Hematopoietic multipotent progenitor cell treated with erythropoietin and hydrocortisone succinate and interleukin-3 and kit ligand, for 8 days (in vitro differentiated cells): Measurements from ENCODE around the gene PDE11A.
"Not testable (repeated sequence)": the region's sequence is repeated elsewhere in the genome, so short reads cannot be mapped to it uniquely, and the experiment has no call there.

ENCODE experiments used
- DNase-seq: peaks from one replicate; pipeline ENCODE4 v3.0.0-alpha.2; 2015

The PDE11A gene

GRCh38 chr2:177881008-177881747 is 191.4 kb downstream of the PDE11A start:
- no peak for DNase-seq

GRCh38 chr2:177880285-177880684 is 192.3 kb downstream of the PDE11A start:
- no peak for DNase-seq

DNA sequence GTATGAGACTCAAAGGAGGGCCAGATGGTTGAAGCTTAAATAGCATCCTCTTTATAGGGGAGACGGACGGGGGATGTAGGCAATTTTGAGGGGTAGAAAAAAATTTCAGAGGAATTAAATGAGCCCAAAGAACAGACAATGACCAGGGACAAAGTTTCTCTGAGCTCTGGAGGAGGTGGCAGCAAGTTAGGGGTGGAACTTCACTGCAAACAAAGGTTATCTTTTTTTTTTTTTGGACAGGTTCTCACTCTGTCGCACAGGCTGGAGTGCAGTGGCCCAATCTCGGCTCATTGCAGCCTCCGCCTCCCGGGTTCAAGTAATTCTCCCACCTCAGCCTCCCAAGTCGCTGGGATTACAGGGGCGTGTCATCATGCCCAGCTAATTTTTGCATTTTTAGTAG is 195.6 kb downstream of the PDE11A start:
- no peak for DNase-seq

DNA sequence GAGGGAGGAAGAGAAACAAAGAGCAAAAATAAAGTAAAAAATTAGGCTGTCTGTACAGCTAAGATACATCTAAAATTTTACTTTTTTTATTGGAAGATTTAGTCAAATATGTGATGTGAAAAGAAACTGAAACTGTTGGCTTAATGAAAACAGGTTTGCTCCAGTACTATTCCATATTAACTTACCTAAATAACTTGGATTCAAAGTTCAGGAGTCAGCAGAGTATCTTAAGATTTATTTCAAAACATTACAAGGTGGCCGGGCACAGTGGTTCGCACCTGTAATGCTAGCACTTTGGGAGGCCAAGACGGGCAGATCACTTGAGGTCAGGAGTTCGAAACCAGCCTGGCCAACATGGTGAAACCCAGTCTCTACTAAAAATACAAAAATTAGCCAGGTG is 197.9 kb downstream of the PDE11A start:
- DNase-seq = no peak

- DNase-seq = no peak
Measured at GRCh38 chr2:177873915-177874314, 198.7 kb downstream of the PDE11A start.

GRCh38 chr2:177872286-177872685 is 200.3 kb downstream of the PDE11A start:
- DNase-seq = no peak

DNA sequence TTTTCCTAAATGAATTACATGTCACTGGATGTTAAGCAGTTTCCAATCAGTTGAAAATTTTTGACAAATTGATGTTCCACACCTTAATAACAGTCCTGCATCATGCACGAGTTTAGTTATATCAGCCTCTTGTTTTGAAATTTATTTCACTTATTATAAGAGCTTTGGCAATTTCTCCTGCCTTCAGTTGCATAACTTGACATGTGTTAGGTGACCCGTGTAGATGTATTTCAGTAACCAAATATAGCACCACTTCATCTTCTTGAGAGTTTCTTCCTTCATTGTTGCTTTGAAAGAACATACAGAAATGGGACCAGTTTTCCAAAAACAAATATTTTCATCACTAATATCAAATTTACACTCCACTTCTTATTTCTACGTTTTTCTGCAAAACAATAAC is 202.7 kb downstream of the PDE11A start:
- DNase-seq = no peak

GRCh38 chr2:177869209-177869608 is 203.4 kb downstream of the PDE11A start:
- DNase-seq = no peak

- no peak for DNase-seq
Measured at GRCh38 chr2:177868806-177869205, 203.8 kb downstream of the PDE11A start.

DNA sequence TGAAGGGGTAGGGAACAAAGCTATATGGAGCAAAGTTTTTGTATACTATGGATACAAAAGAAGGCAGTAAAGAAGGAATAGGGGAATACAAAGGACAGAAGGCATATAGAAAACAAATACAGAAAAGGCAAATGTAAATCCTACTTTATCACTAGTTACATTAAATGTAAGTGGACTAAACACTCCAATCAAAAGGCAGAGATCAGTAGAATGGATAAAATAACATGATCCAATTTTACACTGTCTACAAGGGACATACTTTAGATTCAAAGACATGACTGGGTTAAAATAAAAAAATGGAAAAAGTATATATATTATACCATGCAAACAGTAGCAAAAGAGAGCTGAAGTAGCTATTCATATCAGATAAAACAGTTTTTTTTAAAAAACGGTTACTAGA is 215.0 kb downstream of the PDE11A start:
- DNase-seq = no peak

GRCh38 chr2:177852389-177852788 is 220.2 kb downstream of the PDE11A start:
- DNase-seq = no peak

DNA sequence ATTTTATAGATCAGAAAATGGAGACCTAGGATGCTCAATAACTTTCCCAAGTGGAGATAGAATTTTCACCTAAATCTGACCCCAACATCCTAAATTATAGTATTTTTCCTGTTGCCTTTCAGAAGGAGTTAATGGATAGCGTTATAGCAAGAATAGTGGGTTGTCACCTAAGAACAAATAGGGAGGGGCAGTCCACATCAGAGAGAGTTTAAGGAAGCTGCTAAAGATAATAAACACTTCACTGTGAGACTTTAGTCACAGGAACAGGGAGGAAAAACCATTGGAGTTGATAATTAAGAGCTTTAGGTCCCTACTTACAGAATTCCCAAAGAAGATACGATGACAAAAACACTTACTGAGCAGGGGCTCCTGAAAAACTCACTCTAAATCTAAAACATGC is 229.4 kb downstream of the PDE11A start:
- no peak for DNase-seq

- no peak for DNase-seq
Measured at GRCh38 chr2:177842243-177842642, 230.3 kb downstream of the PDE11A start.

DNA sequence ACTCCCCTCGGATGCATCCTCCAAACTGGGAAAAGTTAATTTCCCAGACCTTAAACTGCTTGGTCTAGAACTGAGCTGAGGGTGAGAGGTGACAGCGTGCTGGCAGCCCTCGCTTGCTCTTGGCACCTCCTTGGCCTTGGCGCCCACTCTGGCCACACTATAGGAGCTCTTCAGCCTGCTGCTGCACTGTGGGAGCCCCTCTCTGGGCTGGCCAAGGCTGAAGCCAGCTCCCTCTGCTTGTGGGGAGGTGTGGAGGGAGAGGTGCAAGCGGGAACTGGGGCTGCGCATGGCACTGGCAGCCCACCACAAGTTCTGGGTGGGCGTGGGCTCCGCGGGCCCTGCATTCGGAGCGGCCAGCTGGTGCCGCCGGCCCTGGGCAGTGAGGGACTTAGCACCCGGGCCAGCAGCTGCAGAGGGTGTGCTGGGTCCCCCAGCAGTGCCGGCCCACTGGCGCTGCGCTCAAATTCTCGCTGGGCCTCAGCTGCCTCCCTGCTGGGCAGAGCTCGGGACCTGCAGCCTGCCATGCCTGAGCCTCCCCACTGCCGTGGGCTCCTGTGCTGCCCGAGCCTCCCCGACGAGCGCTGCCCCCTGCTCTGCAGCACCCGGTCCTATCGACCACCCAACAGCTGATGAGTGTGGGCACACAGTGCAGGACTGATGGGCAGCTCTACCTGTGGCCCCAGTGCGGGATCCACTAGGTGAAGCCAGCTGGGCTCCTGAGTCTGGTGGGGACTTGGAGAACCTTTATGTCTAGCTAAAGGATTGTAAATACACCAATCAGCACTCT is 237.0 kb downstream of the PDE11A start:
- DNase-seq = not testable (repeated sequence)

DNA sequence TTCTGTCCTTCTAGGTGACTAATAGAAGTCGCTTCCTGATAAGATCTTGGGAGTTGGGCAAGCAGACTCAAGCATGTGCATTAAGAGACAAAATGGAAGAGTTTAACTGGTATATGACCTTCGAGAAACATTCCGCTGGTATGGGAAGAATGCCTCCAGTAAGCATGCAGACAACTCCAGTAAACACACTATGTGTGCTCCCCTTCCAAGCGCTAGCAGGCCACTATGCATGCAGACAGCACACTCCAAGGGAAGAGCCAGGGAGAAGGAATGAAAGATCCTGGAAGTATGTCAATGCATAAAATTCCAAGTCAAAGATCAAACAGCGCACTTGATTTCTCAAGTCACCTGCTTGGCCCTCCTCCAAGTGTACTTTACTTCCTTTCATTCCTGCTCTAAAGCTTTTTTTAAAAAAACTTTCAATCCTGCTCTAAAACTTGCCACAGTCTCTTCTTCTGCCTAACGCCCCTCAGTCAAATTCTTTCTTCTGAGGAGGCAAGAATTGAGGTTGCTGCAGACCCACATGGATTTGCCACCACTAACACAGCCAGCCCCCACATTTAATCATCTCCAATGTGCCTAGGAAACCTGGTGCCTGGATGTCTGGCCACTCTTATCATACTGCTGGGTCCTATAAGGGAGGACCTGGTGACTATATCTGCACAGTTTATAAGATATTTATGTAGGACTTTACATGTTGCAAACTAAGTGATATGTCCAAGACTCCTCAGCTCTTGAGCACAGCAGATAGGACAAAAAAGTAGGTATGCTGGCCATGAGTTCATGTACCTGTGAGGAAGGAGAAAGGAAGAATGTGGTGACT is 239.8 kb downstream of the PDE11A start:
- DNase-seq = no peak

GRCh38 chr2:177830881-177831386 is 241.6 kb downstream of the PDE11A start:
- no peak for DNase-seq

- DNase-seq = no peak
Measured at GRCh38 chr2:177828557-177828956, 244.0 kb downstream of the PDE11A start.

GRCh38 chr2:177826897-177827296 is 245.7 kb downstream of the PDE11A start:
- DNase-seq = no peak

DNA sequence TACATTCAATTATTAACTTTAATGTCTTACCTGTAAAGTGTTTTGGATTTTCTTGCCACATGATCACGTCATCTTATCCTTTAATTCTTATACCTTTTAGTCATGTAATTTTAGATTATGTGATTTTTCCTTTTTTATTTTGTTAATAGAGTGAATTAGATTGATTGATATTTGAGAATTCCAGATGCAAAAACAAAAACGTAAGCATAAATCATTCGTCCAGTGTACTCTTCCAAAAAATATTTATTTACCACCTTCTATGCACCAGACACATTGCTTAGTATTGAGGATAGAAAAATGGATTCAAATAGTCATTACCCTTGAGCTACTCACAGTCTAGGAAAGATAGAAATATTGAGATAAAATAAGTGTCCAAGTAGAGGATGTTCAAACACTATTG is 249.6 kb downstream of the PDE11A start:
- no peak for DNase-seq

DNA sequence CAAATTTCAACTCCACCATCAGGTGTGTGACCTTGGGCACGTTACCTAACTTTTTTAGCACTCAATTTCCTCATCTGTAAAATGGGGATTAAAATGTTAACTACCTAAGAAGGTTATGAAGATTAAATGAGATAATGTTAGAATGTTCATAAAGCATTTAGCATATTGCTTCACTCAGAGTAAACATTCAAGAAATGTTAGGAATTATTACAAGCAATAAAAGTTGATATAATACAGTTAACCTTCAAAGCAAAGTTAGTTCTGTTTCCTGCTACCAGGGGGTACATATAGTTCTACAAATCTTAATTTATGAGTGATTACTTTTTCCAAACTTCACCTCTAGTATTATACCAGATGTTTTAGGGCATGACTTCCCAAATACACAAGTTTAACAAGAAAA is 254.2 kb downstream of the PDE11A start:
- DNase-seq = no peak

- DNase-seq = no peak
Measured at GRCh38 chr2:177817300-177817699, 255.3 kb downstream of the PDE11A start.

DNA sequence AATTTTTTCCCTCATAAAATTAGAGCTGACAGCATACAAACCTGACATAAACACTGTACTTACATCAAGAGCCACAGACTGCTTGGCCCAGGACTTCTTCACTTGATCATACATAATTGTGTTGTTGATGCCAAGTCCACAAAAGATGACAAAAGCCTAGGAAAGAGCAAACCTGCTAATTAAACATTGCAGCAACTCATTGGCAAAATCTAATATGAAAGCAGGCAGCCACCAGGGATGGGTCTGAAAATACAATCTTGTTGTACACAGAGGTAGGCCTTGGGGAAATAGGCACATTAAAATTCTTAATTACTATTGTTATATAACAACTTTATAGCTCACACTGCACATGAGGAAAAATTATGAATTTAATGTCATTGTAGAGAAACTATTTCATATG is 255.8 kb downstream of the PDE11A start:
- DNase-seq = no peak

GRCh38 chr2:177812713-177813396 is 259.7 kb downstream of the PDE11A start:
- no peak for DNase-seq
